Activated CD8-positive, alpha-beta T cell treated with anti-CD3 and anti-CD28 coated beads for 36 hours (primary cell): ENCODE data around the gene XRCC5. TPM values are rescaled to one million over a fixed set of nuclear protein-coding genes. Genes with fewer than 3 reads are reported as not detected.

Experiments
- ATAC-seq: fragments of 200-7000 bp; cut with Tn5 transposase; one replicate; pipeline ENCODE4 v1.10.0; 2021; ENCODE audit warnings: mild to moderate bottlenecking, moderate library complexity
- CTCF ChIA-PET: fragments of 350-600 bp; sonication (Branson Sonifier 250); formaldehyde crosslinking; loops from one replicate; lab custom pipeline; 2021; ENCODE audit warnings: antibody characterized with exemption; lab: Charles Lee
- POLR2A ChIA-PET: fragments of 350-600 bp; sonication (Branson Sonifier 250); formaldehyde crosslinking; loops from one replicate; lab custom pipeline; 2021; ENCODE audit warnings: antibody characterized with exemption; lab: Charles Lee
- DNase-seq: peaks from one replicate; pipeline ENCODE4 v3.0.0-alpha.2; 2020
- H3K27ac Mint-ChIP-seq: one replicate; pipeline ENCODE4 v1.8.0; 2021; ENCODE audit warnings: mild to moderate bottlenecking, mixed read lengths
- H3K27me3 Mint-ChIP-seq: one replicate; pipeline ENCODE4 v1.8.0; 2021; ENCODE audit warnings: mixed read lengths
- H3K36me3 Mint-ChIP-seq: one replicate; pipeline ENCODE4 v1.8.0; 2021; ENCODE audit warnings: low read depth, mixed read lengths
- H3K4me1 Mint-ChIP-seq: one replicate; pipeline ENCODE4 v1.8.0; 2021; ENCODE audit warnings: low read depth, mixed read lengths
- H3K4me3 Mint-ChIP-seq: one replicate; pipeline ENCODE4 v1.8.0; 2021; ENCODE audit warnings: mild to moderate bottlenecking, moderate library complexity, mixed read lengths
- H3K9me3 Mint-ChIP-seq: one replicate; pipeline ENCODE4 v1.8.0; 2021; ENCODE audit warnings: mixed read lengths
- intact Hi-C: fragments of 100-400 bp; cut with micrococcal nuclease; formaldehyde crosslinking; loops from one replicate; pipeline ENCODE4 v1.10.0; 2022
- total RNA-seq, 2 experiments: library from RNA; stranded (reverse); gene quantifications; one replicate each; pipeline ENCODE4 v1.2.3, GENCODE V29; 2021
- TF ChIP-seq, protein P1 (sequence below): fragments of 200-600 bp; IDR thresholded peaks from one replicate; pipeline ENCODE4 v1.8.0; 2022; ENCODE audit warnings: antibody characterized with exemption, mild to moderate bottlenecking

XRCC5 gene
- total RNA-seq, 2 experiments from 2014 or later = 541 to 544 TPM

DNA sequence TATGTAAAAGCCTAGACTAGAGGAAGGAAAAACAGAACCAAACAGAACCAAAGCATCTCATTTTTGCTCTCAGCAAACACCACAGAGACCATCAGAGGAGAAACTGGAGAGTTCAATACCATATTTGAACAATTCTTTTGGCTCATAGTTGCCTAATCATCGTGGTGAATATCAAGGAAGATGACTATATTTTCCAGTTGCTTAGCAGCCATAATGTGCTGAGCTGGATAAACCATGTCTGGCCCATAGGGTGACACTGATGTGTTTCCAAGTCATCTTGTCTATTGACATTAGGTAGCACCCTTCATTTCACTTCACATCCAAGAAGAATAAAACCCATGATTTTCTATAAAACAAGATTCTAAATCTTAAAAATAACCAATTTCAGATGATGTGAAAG lies 5.9 kb upstream of the XRCC5 start:
- Mint-ChIP-seq H3K27me3 (no peaks in the 10 kb centered on the region), H3K4me3 (no peak overlapping the region), H3K9me3 (no peaks in the 10 kb centered on the region), H3K4me1 (peaks cover 2% of the 10 kb centered on the region), H3K27ac (no peak overlapping the region), H3K36me3 (no peaks in the 10 kb centered on the region)
- POLR2A ChIA-PET = interaction anchor here (0.6 to 1.5 kb wide), 2 partner anchors 10 to 75 kb away, joined by 3 to 8 read pairs; no protein-coding TSS in a partner anchor
- CTCF ChIA-PET = interaction anchor here (1.0 to 1.6 kb wide), 3 partner anchors 11 to 69 kb away, joined by 4 to 7 read pairs (median 5); no protein-coding TSS in a partner anchor
- intact Hi-C loops = no loop called here
- no peak for ATAC-seq
- TF ChIP-seq, protein P1, sequence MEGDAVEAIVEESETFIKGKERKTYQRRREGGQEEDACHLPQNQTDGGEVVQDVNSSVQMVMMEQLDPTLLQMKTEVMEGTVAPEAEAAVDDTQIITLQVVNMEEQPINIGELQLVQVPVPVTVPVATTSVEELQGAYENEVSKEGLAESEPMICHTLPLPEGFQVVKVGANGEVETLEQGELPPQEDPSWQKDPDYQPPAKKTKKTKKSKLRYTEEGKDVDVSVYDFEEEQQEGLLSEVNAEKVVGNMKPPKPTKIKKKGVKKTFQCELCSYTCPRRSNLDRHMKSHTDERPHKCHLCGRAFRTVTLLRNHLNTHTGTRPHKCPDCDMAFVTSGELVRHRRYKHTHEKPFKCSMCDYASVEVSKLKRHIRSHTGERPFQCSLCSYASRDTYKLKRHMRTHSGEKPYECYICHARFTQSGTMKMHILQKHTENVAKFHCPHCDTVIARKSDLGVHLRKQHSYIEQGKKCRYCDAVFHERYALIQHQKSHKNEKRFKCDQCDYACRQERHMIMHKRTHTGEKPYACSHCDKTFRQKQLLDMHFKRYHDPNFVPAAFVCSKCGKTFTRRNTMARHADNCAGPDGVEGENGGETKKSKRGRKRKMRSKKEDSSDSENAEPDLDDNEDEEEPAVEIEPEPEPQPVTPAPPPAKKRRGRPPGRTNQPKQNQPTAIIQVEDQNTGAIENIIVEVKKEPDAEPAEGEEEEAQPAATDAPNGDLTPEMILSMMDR = no peak
- no peak for DNase-seq

DNA sequence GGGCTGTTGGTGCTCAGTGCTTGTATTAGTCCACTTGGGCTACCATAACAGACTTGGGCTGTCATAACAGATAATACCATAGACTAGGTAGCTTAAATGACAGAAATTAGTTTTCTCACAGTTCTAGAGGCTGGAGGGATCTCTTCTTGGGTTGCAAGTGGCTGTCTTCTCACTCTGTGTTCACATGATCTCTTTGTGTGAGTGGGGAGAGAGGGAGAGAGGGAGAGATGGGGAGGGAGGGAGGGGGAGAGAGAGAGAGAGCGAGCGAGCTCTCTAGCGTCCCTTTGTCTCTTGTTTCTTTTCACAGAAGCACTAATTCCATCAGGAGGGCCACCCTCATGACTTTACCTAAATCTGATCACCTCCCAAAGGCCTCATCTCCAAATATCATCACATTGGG lies 4.5 kb upstream of the XRCC5 start:
- intact Hi-C loops = no loop called here
- H3K9me3 Mint-ChIP-seq = no peaks in the 10 kb centered on the region
- ChIA-PET POLR2A (interaction anchor here (1.5 kb wide), 1 partner anchor 9 kb away, joined by 8 read pairs; no protein-coding TSS in a partner anchor), CTCF (interaction anchor here (1.6 kb wide), 1 partner anchor 9 kb away, joined by 7 read pairs; no protein-coding TSS in a partner anchor)
- TF ChIP-seq, protein P1 = no peak
- H3K27ac Mint-ChIP-seq = no peak overlapping the region
- H3K27me3 Mint-ChIP-seq = no peaks in the 10 kb centered on the region
- peaks cover 2% of the 10 kb centered on the region for H3K36me3 Mint-ChIP-seq
- ATAC-seq = no peak
- no peak for DNase-seq
- peaks cover 5% of the 10 kb centered on the region for H3K4me1 Mint-ChIP-seq
- H3K4me3 Mint-ChIP-seq = no peak overlapping the region

DNA sequence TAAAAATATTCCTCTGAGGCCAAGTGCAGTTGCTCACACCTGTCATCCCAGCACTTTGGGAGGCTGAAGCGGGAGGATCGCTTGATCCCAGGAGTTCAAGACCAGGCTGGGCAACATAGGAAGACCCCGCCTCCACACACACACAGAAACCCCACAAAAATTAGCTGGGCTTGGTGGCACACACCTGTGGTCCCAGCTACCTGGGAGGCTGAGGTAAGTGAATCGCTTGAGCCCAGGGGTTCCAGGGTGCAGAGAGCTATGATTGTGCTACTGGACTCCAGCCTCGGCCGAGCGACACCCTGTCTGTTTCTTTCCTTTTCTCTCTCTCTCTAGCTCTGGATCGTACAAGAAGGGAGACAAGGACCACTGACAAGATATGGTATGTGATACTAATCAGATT lies 1.8 kb upstream of the XRCC5 start:
- no peak for DNase-seq
- Mint-ChIP-seq H3K27ac (no peak overlapping the region), H3K4me1 (peaks cover 24% of the 10 kb centered on the region), H3K36me3 (peaks cover 28% of the 10 kb centered on the region), H3K27me3 (no peaks in the 10 kb centered on the region), H3K4me3 (no peak overlapping the region), H3K9me3 (no peaks in the 10 kb centered on the region)
- intact Hi-C loops = no loop called here
- ChIA-PET POLR2A (interaction anchor here (3.7 to 5.7 kb wide), 3 partner anchors 13 to 25 kb away, joined by 15 to 41 read pairs (median 39); partner anchors contain the start of genes PECR and TMEM169), CTCF (interaction anchor here (0.6 to 4.8 kb wide), 8 partner anchors 11 to 122 kb away, joined by 3 to 40 read pairs (median 3); partner anchors contain the start of genes PECR and TMEM169)
- no peak for ATAC-seq
- TF ChIP-seq, protein P1 = no peak

DNA sequence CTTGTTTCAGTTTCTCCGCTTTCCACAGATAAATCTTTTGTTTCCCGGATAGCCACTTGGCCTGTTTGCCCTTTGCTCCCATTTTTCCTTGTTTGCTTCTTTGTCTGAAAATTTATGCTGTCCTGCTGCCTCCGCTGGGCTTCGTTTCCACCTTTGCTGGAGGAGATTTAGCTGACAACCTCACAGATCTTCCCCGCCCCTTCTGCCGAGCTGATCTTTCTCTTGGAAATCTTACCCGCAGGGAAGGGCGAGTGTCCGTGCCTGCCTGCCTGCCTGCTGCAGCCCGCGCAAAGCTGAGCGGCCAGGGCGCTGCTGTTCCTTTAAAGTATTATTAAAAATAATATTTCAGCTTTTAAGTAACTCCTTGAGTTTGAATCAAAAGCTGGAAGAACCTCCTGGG lies 1.4 kb upstream of the XRCC5 start:
- Mint-ChIP-seq H3K4me3 (no peak overlapping the region), H3K36me3 (peaks cover 33% of the 10 kb centered on the region), H3K27ac (no peak overlapping the region), H3K27me3 (no peaks in the 10 kb centered on the region), H3K4me1 (peaks cover 29% of the 10 kb centered on the region), H3K9me3 (no peaks in the 10 kb centered on the region)
- ChIA-PET CTCF (interaction anchor here (0.7 to 4.8 kb wide), 8 partner anchors 10 to 122 kb away, joined by 3 to 40 read pairs (median 4); partner anchors contain the start of genes PECR and TMEM169), POLR2A (interaction anchor here (1.1 to 5.7 kb wide), 4 partner anchors 9 to 25 kb away, joined by 3 to 41 read pairs (median 27); partner anchors contain the start of genes PECR and TMEM169)
- intact Hi-C loops = no loop called here
- ATAC-seq (no peak), DNase-seq (no peak)
- TF ChIP-seq, protein P1 = no peak
